Fibroblast of upper back skin (primary cell): ENCODE data around the gene VWA3A.
A peak's percentile ranks its signal among the peaks of the same experiment; 100 is the strongest.
"Not testable (repeated sequence)": the region's sequence is repeated elsewhere in the genome, so short reads cannot be mapped to it uniquely, and the experiment has no call there.

Experiments
- DNase-seq: peaks from one replicate; pipeline ENCODE4 v3.0.0-alpha.2; 2013

Gene VWA3A

GRCh38 chr16:22141767-22142166, 49.4 kb downstream of the VWA3A start:
- peak; percentile 4 for DNase-seq

GRCh38 chr16:22144520-22144919, 52.2 kb downstream of the VWA3A start:
- no peak for DNase-seq

GRCh38 chr16:22147853-22148252, 55.5 kb downstream of the VWA3A start:
- DNase-seq, result no peak

GRCh38 chr16:22151246-22151998, 59.1 kb downstream of the VWA3A start:
- DNase-seq, result no peak

- no peak for DNase-seq
These were observed 60.0 kb downstream of the VWA3A start for GRCh38 chr16:22152316-22152715.

GRCh38 chr16:22153078-22153477, 60.7 kb downstream of the VWA3A start:
- DNase-seq, result not testable (repeated sequence)

GRCh38 chr16:22161401-22161800, 69.1 kb downstream of the VWA3A start:
- no peak for DNase-seq

GRCh38 chr16:22161999-22162655, 69.8 kb downstream of the VWA3A start, which contains the start of gene SDR42E2:
Gene SDR42E2 (plus strand): TSS chr16:22162506. CDS start chr16:22165583, 3,077 bp downstream.
- no peak for DNase-seq

- no peak for DNase-seq
These were observed 70.3 kb downstream of the VWA3A start for GRCh38 chr16:22162656-22163009.

- DNase-seq, result no peak
These were observed 71.5 kb downstream of the VWA3A start for GRCh38 chr16:22163806-22164205.

- no peak for DNase-seq
These were observed 72.1 kb downstream of the VWA3A start for GRCh38 chr16:22164482-22164881.

GRCh38 chr16:22165508-22166285, 73.4 kb downstream of the VWA3A start:
- DNase-seq, result no peak

GRCh38 chr16:22171953-22172352, 79.6 kb downstream of the VWA3A start:
- no peak for DNase-seq

- not testable (repeated sequence) for DNase-seq
These were observed 80.3 kb downstream of the VWA3A start for GRCh38 chr16:22172642-22173041.

GRCh38 chr16:22174642-22175041, 82.3 kb downstream of the VWA3A start:
- no peak for DNase-seq

- DNase-seq, result no peak
These were observed 85.9 kb downstream of the VWA3A start for GRCh38 chr16:22177968-22178930.

GRCh38 chr16:22181426-22181825, 89.1 kb downstream of the VWA3A start:
- DNase-seq, result no peak

GRCh38 chr16:22181843-22182242, 89.5 kb downstream of the VWA3A start:
- DNase-seq, result no peak

GRCh38 chr16:22183335-22183734, 91.0 kb downstream of the VWA3A start:
- no peak for DNase-seq

- DNase-seq, result no peak
These were observed 91.7 kb downstream of the VWA3A start for GRCh38 chr16:22183901-22184614.

- DNase-seq, result no peak
These were observed 92.3 kb downstream of the VWA3A start for GRCh38 chr16:22184615-22184968.

GRCh38 chr16:22186517-22186916, 94.2 kb downstream of the VWA3A start:
- no peak for DNase-seq
